ENCODE measurements around the gene CLCN6. TPM values are rescaled to one million over a fixed set of nuclear protein-coding genes. Genes with fewer than 3 reads are reported as not detected.

Gene CLCN6
- total RNA-seq, 2 donors from 2014 or later, result 14.8 to 16.6 TPM

DNA sequence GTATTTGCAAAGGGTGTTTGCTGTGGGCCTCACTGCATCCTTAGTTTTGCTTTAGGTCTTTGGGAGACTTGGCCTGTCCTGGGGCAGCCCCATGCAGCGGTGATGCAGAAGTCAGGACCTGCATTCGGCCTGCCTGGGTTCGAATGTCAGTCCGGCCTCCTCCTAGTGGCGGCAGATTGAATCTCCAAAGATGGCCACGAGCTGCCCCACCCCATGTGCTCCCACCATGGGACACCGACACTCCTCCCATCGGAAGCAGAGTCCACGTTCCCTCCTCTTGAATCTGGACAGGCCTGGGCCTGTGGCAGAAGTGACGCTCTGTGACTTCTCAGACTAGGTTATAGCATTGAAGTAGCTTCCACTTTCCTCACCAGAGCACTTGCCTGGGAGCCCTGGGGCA lies 69.1 kb downstream of the CLCN6 start:
- no peaks in the 10 kb centered on the region for H3K9me3 Mint-ChIP-seq
- no peak for ATAC-seq

DNA sequence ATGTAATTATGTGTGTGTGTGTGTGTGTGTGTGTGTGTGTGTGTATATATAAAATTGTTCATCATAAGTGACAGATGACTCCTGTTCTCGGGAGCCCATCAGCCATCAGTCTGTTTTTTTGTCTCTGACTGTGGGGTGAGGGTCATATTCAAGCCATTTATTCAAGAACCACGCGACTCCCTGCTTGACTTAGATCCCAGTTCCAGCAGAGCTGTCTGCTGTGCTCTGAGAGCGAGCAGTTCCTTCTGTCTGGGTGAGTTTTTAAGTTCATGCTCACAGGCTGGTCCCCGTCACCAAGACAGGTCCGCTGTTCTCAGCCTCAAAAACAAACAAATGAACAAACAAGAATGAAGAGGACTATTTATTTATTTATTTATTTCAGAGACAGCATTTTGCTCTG lies 71.1 kb downstream of the CLCN6 start:
- H3K9me3 Mint-ChIP-seq, result no peaks in the 10 kb centered on the region
- ATAC-seq (no peak), DNase-seq (ENCODE audit: low spot score in 2 of 2) (no peak)
- H3K36me3 Mint-ChIP-seq, result no peaks in the 10 kb centered on the region
- no peak overlapping the region for H3K27ac Mint-ChIP-seq

More for the DNA sequence above, 69.1 kb downstream of the CLCN6 start:
- peak overlapping the region in 1 of 2 donors; percentile 20 for H3K27ac Mint-ChIP-seq
- no peaks in the 10 kb centered on the region for H3K36me3 Mint-ChIP-seq
- no peak for DNase-seq (ENCODE audit: low spot score in 2 of 2)

DNA sequence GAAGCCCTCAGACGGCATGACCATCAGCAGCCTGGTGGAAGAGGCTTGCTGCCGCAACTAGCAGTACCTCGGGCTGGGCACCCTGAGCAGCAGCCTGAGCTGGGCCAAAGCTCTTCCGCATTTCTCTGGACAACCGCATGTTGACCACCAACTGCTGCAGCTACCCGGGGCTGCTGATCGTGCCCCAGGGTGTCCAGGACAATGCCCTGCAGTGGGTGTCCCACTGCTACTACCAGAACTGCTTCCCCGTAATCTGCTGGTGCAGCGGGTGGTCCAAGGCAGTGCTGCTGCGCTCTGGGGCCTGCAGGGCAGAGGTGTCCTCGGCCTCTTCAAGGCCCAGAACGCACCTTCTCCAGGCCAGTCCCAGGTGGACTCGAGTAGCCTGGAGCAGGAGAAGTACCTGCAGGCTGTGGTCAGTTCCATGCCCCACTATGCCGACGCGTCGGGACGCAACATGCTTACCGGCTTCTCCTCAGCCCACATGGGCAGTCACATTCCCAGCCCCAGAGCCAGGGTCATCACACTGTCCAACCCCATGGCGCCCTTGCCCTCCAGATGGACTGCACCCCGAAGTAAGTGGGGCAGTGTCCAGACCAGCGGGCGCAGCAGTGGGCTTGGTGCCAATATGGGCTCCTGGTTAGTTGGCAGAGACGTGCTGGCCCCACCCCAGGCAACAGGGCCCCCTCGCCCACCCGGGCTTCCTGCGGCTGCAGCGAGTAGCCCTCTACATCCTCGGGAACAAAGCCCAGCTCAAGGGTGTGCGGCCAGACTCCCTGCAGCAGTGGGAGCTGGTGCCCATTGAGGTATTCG lies 72.3 kb downstream of the CLCN6 start:
- Mint-ChIP-seq H3K9me3 (no peaks in the 10 kb centered on the region), H3K27ac (no peak overlapping the region), H3K36me3 (no peaks in the 10 kb centered on the region)
- no peak for DNase-seq (ENCODE audit: low spot score in 2 of 2)
- no peak for ATAC-seq

DNA sequence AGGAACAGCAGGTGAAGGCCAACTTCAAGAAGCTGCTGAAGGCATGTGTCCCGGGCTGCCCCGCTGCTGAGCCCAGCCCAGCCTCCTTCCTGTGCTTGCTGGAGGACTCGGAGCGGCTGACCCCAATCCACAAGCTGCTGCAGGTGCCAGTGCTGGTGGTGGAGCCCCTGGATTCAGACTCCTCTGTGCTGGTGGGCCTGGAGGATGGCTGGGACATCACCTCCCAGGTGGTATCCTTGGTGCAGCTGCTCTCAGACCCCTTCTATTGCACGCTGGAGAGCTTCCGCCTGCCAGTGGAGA lies 72.8 kb downstream of the CLCN6 start:
- H3K9me3 Mint-ChIP-seq, result no peaks in the 10 kb centered on the region
- ATAC-seq, result no peak
- DNase-seq (ENCODE audit: low spot score in 2 of 2), result no peak
- H3K36me3 Mint-ChIP-seq, result no peaks in the 10 kb centered on the region
- no peak overlapping the region for H3K27ac Mint-ChIP-seq

DNA sequence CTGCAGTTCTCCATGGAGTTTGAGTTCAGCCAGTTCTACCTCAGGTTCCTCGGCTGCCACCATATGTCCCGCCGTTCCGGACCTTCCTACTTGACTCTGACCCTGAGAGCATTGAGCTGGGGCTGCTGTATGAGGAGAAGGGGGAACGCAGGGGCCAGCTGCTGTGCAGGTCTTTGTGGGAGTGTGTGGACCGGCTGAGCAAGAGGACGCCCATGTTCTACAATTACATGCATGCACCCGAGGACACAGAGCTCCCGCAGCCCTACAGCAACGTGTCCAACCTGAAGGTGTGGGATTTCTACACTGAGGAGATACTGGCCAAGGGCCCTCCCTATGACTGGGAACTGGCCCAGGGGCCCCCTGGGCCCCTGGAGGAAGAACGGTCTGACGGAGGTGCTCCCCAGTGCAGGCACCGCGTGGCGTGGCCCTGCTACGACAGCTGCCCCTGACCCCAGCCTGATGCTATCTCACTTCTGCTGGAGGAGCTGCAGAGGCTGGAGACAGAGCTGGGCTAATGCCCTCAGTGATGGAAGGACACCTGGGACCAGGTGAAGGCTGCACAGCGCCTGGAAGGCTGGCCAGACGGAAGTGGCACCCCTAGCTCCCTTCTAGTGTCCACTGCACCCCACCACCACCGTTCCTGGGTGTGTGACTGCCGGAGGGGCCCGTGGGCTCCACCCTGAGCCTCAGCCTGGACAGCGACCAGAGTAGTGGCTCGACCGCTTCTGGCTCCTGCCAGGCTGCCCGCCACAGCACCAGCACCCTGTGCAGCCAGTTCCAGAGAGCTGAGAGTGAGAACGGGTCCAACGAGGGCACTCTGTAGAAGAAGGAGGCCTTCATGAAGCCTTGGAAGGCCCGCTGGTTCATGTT lies 73.6 kb downstream of the CLCN6 start:
- Mint-ChIP-seq H3K36me3 (no peaks in the 10 kb centered on the region), H3K27ac (no peak overlapping the region), H3K9me3 (no peaks in the 10 kb centered on the region)
- no peak for DNase-seq (ENCODE audit: low spot score in 2 of 2)
- ATAC-seq, result no peak

DNA sequence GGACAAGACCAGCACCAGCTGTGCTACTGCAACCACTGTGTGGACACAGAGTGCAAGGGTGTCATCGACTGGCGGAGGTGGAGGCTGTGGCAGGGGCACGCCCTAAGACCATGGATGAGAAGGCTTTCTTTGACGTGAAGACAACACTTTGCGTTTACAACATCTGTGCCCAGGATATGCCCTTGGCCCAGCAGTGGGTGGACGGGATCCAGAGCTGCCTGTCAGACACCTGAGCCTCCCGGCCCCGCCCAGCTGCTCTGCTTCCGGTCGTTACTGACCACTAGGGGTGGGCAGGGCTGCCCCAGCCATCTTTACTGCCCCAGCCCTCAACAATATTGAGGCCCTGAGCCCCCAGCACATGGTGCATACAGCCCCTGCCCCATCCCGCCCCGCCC lies 74.2 kb downstream of the CLCN6 start:
- H3K27ac Mint-ChIP-seq, result no peak overlapping the region
- no peaks in the 10 kb centered on the region for H3K36me3 Mint-ChIP-seq
- DNase-seq (ENCODE audit: low spot score in 2 of 2), result no peak
- no peak for ATAC-seq
- H3K9me3 Mint-ChIP-seq, result no peaks in the 10 kb centered on the region

DNA sequence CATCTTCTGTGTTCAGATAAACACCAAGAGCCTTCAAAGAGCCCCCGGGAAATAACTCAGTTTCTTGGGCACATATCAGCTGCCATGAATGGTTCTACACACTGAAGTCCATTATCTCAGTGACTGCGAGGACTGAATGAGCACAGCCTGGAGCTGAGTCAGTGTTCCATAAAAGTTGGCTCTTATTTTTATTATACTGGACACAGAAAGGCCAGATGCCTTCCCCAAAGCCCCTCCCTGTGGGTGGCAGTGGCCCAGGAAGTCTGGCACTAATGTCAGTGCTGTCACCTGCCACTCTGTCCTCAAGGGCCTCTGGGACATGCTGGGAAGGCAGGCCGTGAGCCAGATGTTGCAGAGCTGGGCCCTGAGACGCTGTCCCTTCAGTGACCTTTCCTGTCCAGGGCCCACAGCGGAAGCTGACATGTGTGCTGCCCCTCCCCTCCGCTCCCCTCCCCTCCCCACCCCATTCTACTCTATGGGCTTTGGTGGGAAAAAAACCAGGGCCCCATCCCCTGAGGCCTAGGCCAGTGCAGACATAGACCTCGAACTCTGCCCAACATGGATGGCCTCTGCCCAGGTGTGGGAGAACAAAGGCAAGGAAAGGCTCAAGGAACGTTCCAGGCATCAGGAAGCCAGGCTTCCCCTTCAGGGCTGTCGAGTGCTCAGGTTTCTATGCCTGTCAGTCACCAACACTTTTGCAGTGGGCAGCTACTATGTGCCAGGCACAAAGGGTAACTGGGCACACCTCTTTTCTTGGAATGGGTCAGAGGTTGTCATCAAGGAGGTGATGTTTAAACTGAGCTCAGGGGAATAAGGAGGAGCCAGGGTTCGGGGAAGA lies 75.1 kb downstream of the CLCN6 start:
- ATAC-seq, result no peak
- no peak overlapping the region for H3K27ac Mint-ChIP-seq
- no peak for DNase-seq (ENCODE audit: low spot score in 2 of 2)
- no peaks in the 10 kb centered on the region for H3K9me3 Mint-ChIP-seq
- H3K36me3 Mint-ChIP-seq, result no peaks in the 10 kb centered on the region

DNA sequence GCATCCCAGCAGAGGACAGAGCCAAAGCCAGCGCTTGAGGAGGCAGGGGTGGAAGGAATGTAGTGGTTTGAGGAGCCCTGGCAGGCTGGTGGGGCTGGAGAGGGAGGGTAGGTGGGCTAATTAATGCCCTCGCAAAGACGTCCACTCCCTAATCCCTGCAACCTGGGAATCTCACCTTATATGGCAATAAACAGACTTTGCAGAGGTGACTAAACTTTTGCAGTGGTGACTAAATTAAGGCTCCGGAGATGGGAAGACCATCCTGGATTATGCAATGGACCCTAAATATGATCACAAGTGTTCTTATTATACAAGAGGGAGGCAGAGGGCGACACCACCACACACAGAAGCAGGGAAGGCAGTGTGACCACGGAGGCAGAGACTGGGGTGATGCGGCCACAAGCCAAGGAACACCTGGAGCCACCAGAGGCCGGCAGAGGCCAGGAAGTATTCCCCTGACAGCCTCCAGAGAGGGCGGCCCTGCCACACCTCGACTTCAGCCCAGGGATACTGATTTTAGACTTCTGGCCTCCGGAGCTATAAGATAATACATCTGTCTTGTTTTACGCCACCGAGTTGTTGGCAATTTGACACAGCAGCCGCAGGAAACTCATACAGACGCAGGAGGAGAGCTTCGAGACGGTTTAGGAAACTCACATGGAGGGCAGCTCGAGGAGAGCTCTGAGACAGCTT lies 75.9 kb downstream of the CLCN6 start:
- DNase-seq (ENCODE audit: low spot score in 2 of 2), result no peak
- H3K27ac Mint-ChIP-seq, result no peak overlapping the region
- no peaks in the 10 kb centered on the region for H3K36me3 Mint-ChIP-seq
- ATAC-seq, result no peak
- H3K9me3 Mint-ChIP-seq, result no peaks in the 10 kb centered on the region

DNA sequence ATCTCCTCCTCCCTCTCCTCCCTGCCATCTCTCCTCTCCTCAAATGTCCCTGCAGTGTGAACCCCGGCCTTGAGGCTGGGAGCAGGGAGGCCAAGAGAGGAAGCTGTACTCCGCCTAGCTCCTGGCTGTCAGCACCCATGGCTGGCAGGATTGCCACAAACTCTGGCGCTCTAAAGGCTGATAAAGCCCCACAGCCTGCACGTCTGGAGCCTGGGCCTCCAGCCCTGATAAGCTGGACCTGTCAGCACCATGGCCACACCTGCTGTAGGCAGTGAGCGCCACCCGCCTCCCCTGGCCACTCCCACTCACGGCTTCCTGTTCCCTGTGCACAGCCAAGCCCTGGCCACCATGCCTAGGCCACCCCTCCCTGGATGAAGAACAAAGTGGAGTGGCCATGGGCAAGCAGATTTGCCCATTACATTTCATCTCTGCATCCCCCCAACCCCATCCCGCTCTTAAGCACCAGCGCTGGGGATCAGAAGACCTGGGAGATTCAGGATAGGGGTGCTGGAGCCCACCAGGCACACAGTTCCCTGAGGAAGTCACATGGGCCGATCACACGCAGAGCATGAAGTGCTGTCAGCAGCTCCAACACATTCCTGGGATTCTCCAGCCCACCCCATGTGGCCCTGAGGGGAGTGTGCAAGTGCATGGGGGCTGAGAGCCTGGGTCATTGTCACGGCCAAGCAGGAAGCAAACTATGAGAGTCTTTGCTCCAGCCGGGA lies 77.0 kb downstream of the CLCN6 start:
- no peaks in the 10 kb centered on the region for H3K9me3 Mint-ChIP-seq
- DNase-seq (ENCODE audit: low spot score in 2 of 2), result no peak

DNA sequence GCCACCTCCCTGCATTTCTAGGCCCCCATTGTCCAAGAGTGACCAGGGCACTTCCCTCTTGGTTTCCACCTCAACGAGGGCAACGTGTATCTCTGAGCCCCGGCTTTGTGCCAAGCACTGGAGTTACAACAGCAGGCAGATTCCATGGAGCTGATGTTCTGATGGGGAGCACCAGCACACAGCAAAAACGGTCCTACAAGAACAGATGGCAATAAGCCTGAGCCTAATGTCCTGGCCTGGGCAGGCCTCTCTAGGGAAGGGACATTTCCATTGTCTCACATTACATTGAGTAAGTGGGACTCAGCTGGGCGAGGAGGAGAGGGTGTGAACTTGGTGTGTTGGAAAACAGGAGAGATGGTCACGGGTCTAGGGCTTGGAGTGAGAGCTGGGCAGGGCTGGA lies 79.9 kb downstream of the CLCN6 start:
- no peaks in the 10 kb centered on the region for H3K36me3 Mint-ChIP-seq
- H3K9me3 Mint-ChIP-seq, result no peaks in the 10 kb centered on the region
- ATAC-seq (no peak), DNase-seq (ENCODE audit: low spot score in 2 of 2) (no peak)
- no peak overlapping the region for H3K27ac Mint-ChIP-seq

More for the DNA sequence above, 77.0 kb downstream of the CLCN6 start:
- Mint-ChIP-seq H3K27ac (no peak overlapping the region), H3K36me3 (no peaks in the 10 kb centered on the region)
- ATAC-seq, result peak in 1 of 2 donors; percentile 38

DNA sequence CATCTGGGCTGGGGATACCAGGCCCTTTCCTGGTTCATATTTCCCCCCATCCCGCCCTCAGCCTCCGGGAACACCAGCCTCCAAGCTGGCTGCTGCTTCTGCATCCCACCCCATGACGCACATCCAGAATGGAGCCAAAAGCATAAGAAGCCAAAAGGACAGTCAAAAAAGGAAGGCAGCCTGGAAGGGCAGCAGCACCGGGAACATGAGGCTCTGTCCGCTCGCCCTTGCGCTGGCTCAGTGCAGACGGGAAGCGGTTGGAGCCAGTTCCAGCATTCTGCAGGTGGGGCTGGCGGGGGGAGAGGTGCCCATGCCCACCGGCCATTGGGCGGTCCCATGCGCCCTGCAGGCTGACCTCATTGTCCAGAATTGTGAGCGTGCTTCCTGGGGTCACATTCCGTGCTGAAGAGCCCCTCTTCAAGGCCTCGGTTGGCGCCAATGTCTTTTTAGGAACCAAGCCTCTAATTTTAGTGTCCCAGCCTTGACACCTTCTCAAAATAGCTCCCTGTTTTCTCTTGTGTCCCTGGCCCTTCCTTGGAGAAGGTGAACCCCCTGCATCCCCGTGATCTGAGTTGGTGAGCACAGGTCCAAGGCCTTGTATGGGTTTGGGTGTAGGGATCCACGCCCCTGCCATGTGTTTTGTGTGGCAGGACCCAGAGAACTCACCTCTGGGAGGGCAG lies 81.1 kb downstream of the CLCN6 start:
- ATAC-seq (no peak), DNase-seq (ENCODE audit: low spot score in 2 of 2) (no peak)
- Mint-ChIP-seq H3K9me3 (no peaks in the 10 kb centered on the region), H3K36me3 (no peaks in the 10 kb centered on the region), H3K27ac (no peak overlapping the region)

DNA sequence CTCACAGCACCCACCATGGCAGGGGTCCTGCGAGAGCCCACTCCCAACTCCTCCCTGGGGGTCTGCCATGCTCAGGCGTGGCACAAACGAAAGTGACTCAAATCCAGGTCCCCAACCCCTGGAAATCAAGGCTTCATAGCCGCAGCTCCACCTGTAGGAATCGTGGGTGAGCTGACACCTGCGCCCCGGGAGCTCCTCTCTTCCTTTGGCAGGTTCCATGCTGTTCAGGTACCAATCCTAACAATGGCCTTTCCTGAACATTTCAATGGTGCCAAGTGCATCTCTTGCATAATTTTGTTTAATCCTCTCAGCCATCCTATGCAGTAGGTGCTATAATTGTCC lies 81.6 kb downstream of the CLCN6 start:
- ATAC-seq (no peak), DNase-seq (ENCODE audit: low spot score in 2 of 2) (no peak)
- Mint-ChIP-seq H3K9me3 (no peaks in the 10 kb centered on the region), H3K27ac (no peak overlapping the region), H3K36me3 (no peaks in the 10 kb centered on the region)

DNA sequence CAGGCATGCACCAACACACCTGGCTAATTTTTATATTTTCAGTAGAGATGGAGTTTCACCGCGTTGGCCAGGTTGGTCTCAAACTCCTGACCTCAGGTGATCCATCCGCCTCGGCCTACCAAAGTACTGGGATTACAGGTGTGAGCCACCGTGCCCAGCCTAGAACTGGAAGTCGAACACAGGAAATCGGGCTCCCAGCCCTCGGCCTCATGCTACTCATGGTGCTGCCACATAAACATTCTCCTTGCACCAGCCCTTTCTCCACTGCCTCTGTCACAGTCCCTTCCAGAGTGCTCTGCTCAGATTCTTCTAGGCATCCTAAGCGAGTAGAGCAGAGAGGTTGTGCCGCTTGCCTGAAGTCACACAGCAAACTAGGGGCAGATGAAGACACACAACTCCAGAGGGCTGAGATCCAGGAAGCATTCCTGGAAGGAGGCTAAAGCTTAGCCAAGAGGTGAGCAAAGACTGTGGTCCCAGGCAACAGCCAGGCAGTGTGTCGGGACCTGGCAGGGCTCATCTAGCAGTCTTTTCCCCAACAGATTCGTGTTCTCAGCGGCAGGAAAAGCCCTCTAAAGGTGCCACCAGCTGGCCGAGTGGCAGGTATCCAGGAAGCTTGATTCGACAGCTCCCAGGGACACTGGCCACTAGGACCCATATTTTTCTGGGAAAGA lies 82.3 kb downstream of the CLCN6 start:
- Mint-ChIP-seq H3K36me3 (no peaks in the 10 kb centered on the region), H3K27ac (peak overlapping the region in 1 of 2 donors; percentile 58), H3K9me3 (no peaks in the 10 kb centered on the region)
- ATAC-seq (no peak), DNase-seq (ENCODE audit: low spot score in 2 of 2) (no peak)

DNA sequence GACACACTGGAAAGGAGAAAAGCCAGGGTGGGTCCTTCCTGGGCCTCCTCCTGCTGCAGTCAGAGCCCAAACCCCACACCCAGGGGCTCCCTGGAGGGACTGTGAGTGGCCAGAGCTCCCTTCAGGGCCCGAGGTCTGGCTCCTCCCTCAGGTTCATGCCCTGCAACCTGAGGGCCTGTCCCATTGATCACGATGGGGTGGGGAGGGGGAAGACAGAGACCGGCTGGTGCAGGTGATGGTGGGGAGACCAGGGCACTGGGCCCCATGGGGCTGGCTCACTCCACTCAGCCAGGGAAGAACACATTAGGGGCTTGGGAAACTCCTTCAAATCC lies 82.9 kb downstream of the CLCN6 start:
- DNase-seq (ENCODE audit: low spot score in 2 of 2) (no peak), ATAC-seq (no peak)
- Mint-ChIP-seq H3K36me3 (no peaks in the 10 kb centered on the region), H3K9me3 (no peaks in the 10 kb centered on the region), H3K27ac (peak overlapping the region in 1 of 2 donors; percentile 58)

DNA sequence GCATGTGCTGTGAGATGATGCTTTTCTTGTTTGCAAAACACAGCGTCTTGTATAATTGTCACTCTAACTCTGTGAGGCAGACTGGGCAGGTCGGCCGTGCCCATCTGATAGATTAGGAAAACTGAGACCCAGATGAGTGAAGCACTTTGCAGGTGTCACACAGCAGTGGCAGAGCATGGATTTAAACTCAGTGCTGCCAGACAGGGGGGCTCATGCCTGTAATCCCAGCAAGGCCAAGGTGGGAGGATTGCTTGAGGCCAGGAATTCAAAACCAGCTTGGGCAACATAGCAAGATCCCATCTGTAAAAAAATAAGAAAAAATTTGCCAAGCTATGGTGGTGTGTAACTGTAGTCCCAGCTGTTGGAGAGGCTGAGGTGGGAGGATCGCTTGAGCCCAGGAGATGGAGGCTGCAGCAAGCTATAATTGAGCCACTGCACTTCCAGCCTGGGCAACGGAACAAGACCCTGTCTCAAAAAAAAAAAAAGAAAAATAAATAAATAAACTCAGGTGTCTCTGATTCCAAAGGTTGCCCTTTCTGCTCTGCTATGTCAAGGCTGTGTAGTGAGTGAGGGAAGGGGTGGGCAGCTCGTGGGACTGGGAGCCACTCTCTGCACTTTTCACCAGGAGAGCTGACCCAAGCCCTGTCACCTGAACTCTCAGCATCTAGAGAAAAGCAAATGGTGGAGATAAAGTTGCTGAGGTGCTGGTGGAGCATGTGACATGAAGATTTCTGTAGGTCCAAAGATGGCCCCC lies 85.6 kb downstream of the CLCN6 start:
- no peaks in the 10 kb centered on the region for H3K36me3 Mint-ChIP-seq
- DNase-seq (ENCODE audit: low spot score in 2 of 2) (no peak), ATAC-seq (no peak)
- H3K27ac Mint-ChIP-seq, result no peak overlapping the region
- H3K9me3 Mint-ChIP-seq, result no peaks in the 10 kb centered on the region

Measured in activated naive CD4-positive, alpha-beta T cell treated with anti-CD3 and anti-CD28 coated beads, Interleukin-2, amount 50 U/mL, for 72 hours (primary cell).